Fibroblast of villous mesenchyme (primary cell): ENCODE measurements around the gene IRAK1BP1. TPM values are rescaled to one million over a fixed set of nuclear protein-coding genes. Genes with fewer than 3 reads are reported as not detected.
A peak's percentile ranks its signal among the peaks of the same experiment; 100 is the strongest.
"Not testable (repeated sequence)": the region's sequence is repeated elsewhere in the genome, so short reads cannot be mapped to it uniquely, and the experiment has no call there.

Experiments
- DNase-seq: peaks from one replicate; pipeline ENCODE4 v3.0.0-alpha.2; 2010; ENCODE audit warnings: low read depth
- H3K4me3 ChIP-seq: 2 replicates; pipeline ENCODE4 v1.5.1; 2011; ENCODE audit warnings: low read depth, mild to moderate bottlenecking, low read length
- CTCF ChIP-seq: IDR thresholded peaks from 2 replicates; pipeline ENCODE4 v1.5.1; 2012; ENCODE audit warnings: low read depth, mild to moderate bottlenecking, low read length; ENCODE audit not compliant: insufficient read depth
- total RNA-seq: library from RNA; depleted of rRNA; stranded (reverse); fragments of >200 nt; gene quantifications from 2 replicates; pipeline ENCODE4 v1.2.3, GENCODE V29; 2012

Gene IRAK1BP1
- total RNA-seq, 1 donor: 6.5 TPM

GRCh38 chr6:78868116-78868515 lies 765 bp downstream of the IRAK1BP1 start:
- peak overlapping the region; percentile 89 for H3K4me3 ChIP-seq
- no peak for DNase-seq
- TF ChIP-seq CTCF: no peak

- no peak for TF ChIP-seq CTCF
- DNase-seq: no peak
- H3K4me3 ChIP-seq: no peak overlapping the region
Measured at GRCh38 chr6:78875505-78875904, 8.2 kb downstream of the IRAK1BP1 start.

GRCh38 chr6:78883651-78884050 lies 16.3 kb downstream of the IRAK1BP1 start:
- no peak overlapping the region for H3K4me3 ChIP-seq
- no peak for TF ChIP-seq CTCF
- DNase-seq: no peak

GRCh38 chr6:78889901-78890300 lies 22.6 kb downstream of the IRAK1BP1 start:
- not testable (repeated sequence) for H3K4me3 ChIP-seq, DNase-seq

GRCh38 chr6:78896227-78896626 lies 28.9 kb downstream of the IRAK1BP1 start:
- DNase-seq: no peak
- no peak for TF ChIP-seq CTCF
- no peak overlapping the region for H3K4me3 ChIP-seq

- DNase-seq: no peak
- no peak overlapping the region for H3K4me3 ChIP-seq
- TF ChIP-seq CTCF: no peak
Measured at GRCh38 chr6:78908621-78909020, 41.3 kb downstream of the IRAK1BP1 start.

GRCh38 chr6:78909391-78909790 lies 42.0 kb downstream of the IRAK1BP1 start:
- peak; percentile 81 for DNase-seq
- H3K4me3 ChIP-seq: no peak overlapping the region
- TF ChIP-seq CTCF: no peak
